Stimulated activated CD4-positive, alpha-beta T cell treated with anti-CD3 and anti-CD28 coated beads, Interleukin-15, amount 100 ng/mL, for 48 hours (primary cell): Measurements from ENCODE around the gene NFIA.

Experiments used
- DNase-seq, 2 donors: peaks; one replicate each; pipeline ENCODE4 v3.0.0-alpha.2; 2020; ENCODE audit warnings: low read depth in 2 of 2

NFIA gene

DNA sequence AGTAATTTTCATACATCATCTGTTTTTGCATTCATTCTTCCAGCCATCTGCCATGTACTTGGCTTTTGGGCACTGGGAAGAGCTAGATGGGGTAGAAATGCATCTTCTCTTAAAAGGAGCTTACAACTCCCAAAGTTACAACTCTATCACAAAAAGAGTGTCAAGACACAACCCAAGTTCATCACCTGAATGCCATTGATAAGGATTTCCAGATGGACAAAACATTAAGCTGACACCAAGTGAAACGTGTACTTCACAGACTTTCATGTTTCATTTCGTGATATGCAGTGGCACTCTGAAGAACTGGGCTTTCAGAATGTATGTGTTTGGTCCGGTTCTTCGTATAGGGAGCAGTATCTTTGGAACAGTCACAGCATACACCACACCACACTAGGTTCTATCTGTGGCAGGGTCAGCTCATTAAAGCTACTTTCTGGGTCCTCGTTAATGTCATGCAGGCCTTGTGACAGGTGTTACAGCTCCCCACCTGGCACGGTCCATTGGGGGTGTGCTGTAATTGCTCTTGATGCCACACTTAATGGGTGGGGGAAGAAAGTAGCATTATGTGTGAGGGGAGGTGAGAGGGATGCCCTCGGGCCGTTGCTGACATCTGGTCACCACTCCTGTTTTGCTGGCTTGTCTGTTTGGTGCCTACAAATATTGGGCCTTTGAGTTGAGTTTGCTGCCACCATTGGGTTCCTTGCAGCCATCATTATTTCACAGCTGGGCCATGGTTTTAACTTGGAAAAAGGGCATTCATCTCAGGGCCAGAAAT, 164.9 kb downstream of the NFIA start:
- no peak for DNase-seq

DNA sequence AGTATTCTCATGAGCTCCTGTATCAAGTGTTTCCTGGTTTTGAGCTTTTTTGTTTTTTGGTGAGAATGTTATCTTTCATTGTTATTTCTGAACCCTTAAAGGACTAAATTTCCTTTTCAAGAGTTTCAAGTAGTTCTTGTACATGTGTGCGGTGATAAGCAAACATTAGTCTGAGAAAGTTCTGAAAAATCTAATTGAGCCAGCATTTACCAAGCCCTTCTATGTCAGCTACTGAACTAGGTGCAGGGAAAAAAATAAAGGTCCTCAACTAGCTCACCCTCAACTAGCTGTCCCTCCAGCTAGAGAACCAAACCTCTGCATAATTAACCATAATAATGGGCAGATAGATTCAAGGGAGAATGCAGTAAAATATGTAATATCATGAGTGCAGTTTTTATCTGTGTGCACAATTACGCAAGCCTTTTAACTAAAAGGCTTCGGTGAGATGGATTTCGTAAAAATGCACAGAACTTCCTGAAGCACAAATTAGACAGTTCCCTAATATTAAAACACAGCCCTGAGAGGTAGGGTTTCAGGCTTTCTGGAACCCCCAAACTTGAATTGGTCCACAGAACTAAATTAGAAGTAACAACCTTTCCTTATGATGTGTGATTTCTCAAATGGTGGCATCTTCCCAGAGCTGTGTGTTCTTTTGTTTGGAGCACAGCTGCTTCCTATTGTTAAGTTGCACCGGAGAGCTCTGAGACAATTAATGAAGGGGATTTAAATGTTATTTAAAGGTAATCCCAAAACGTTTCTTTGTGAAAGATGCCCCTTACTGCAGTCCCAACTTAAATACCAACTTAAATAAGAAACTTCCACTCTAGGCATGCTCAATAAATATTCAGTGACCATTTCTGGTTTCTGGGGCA, 165.8 kb downstream of the NFIA start:
- no peak for DNase-seq

DNA sequence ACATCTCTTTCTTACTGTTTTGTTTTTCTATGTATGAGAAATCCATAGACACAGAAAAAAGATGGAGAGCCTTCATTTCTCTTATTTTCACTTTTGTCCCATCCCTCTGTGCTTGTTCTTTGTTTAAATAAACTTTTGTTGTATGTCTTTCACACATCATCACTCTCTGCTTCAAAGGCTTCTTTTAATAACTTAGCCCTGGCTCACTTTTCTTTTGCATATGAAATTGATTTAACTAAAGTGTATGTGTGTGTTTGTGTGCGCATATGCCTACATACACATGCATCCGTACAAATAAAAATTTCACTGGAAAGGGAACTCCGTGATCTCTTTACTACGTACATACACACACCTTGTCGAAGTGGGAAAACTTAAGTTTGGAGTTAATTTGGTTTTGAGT, 168.6 kb downstream of the NFIA start:
- DNase-seq: no peak

DNA sequence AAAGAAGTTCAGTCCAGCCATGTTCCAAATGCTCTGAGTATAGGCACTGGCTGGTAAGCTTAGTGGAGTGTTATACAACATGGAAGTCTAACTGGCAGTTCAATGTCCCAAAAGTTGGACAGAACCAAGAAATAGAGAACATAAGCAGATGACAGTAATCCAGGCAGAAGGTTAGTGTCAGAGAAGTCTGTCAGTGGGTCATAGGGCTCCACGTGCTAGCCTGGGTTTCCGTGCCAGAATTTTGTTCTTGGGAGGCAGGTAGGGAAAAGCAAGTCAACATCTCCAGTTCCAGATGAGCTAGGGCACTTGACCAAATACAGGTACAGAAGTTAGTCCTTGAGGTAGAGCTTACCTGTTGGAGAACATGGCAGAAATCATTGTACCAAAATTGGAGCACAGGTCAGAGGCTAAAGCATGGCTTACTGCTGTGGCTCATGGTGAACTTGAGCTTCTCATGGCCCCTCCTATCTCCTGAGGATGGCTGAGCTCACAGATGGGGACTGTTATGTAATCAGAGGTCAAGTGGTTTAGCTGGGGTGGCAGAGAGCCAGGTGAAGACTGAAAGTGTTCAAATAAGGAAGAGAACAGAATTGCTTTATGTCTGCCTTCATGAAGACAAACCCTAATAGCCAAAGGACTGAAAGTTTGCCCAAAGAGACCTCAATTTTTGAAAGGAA, 170.8 kb downstream of the NFIA start:
- no peak for DNase-seq

GRCh38 chr1:61253912-61254633, 171.7 kb downstream of the NFIA start:
- DNase-seq: no peak

DNA sequence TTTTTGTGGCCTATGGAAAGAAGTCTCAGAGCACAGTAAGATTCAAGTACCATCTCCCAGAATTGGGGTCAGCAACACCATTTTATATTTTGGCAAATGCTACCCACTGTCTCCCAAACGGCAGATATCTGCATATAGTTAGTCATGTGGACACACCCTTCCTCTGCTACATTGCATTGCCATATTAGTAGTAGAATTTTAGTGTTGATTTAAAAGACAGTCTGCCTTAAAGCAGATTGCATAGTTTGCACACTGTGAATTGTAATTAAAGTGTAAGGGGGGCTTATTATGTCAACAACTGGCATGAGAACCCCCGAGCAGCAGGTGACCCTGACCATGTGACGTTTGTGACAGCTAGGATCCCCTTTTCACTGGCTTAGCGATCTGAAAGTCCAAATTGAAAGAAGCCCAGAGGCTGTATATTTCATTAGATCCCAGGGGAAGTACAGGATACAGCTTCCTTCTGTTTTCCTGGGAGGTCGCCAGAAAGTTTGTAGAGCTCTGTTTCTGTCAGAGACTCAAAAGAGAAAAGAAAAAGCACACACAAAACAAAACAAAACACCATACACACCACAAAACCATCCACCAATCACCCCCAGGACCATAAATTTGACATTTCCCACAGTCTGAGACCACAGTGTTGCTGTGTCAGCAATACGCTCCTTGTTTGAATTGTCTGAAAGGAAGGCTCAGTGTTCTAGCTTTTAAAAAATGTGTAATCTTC, 172.4 kb downstream of the NFIA start:
- no peak for DNase-seq

DNA sequence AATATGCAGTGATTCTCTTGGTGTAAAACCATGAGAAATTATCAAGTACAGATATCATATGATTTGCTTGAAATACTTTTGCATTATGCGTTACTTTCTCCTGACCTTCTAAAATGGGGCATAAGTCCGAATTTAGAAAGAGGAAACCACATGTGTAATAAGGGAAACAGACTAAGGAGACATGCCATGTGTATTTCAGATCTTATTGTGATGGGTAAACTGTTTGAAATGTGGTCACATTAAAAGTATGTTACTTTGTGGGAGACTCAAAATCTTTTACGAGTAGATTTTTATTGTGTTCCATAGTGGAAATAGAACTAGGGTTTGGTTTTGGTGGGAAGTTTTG, 173.0 kb downstream of the NFIA start:
- DNase-seq: no peak

- DNase-seq: no peak
Observed at GRCh38 chr1:61259379-61260148, 177.2 kb downstream of the NFIA start.

DNA sequence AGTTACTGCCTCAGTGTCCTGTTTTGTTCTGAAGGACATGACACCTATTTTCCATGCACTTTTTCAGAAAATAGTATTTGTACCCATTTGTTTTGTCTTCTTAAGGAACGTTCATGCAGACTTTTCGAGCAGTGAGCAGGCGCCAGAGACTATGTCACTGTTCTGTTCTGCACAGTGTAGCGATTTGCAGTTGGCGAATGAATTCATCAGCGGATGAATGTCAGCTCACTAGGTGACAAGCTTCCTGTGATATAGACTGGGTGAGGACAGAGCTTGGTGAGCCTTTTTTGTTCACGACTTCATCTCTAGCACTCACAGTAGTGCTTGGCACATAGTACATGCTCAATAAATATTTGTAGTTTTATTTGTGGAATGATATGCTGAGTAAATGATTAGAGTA, 177.8 kb downstream of the NFIA start:
- no peak for DNase-seq

DNA sequence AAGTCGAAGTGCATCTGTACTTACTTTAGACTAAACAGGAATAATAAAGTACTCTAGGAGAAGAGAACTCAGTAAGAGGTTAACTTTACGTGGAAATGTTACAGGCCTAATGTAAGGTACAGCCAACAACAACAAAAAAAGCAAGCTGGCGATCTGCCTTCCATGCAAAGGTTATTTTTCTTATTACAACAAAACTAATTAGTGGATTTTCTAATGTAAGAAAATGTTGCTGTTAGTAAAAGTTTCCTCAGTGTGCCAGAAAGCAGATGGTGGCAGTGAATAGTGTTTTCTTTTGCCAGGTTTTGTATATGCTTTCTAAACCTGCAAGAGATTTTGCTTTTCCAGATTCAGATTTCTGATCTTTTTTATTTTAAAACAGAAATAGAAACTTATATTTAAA, 179.2 kb downstream of the NFIA start:
- DNase-seq: no peak

- no peak for DNase-seq
Observed at GRCh38 chr1:61263905-61264824, 181.8 kb downstream of the NFIA start.

GRCh38 chr1:61264825-61265242, 182.5 kb downstream of the NFIA start:
- no peak for DNase-seq

- DNase-seq: no peak
Observed at GRCh38 chr1:61265665-61266064, 183.3 kb downstream of the NFIA start.

- DNase-seq: no peak
Observed at GRCh38 chr1:61266738-61267137, 184.4 kb downstream of the NFIA start.

GRCh38 chr1:61268546-61269240, 186.3 kb downstream of the NFIA start:
- DNase-seq: no peak

- no peak for DNase-seq
Observed at GRCh38 chr1:61269602-61270001, 187.2 kb downstream of the NFIA start.

GRCh38 chr1:61270107-61270506, 187.7 kb downstream of the NFIA start:
- DNase-seq: no peak

GRCh38 chr1:61270761-61271411, 188.5 kb downstream of the NFIA start:
- DNase-seq: no peak
